ENCODE measurements around the gene ESYT3. TPM values are rescaled to one million over a fixed set of nuclear protein-coding genes. Genes with fewer than 3 reads are reported as not detected.
"Not testable (repeated sequence)": the region's sequence is repeated elsewhere in the genome, so short reads cannot be mapped to it uniquely, and the experiment has no call there.

The ESYT3 gene
- total and polyA plus RNA-seq, 9 of the 15 experiments (the other 6 are each of a cell fraction or from before 2014, with no cell fraction given), result not detected

DNA sequence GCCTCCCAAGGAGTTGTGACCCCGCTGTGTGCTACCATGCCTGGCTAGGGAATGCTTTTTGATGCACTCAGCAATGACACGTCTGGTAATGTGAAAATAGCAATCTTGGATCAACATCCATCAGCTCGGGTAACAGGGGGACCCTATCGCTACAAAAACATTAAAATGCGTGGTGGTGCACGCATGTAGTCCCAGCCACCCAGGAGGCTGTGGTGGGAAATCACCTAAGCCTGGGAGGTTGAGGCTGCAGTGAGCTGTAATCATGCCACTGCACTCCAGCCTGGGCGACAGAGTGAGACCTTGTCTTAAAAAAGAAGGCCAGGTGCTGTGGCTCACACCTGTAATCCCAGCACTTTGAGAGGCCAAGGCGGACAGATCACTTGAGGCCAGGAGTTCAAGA is 19.5 kb downstream of the ESYT3 start:
- DNase-seq (ENCODE audit: extremely low read depth in 1 of 4, low spot score in 3 of 4); intact Hi-C loops (cut with micrococcal nuclease); H3K9ac ChIP-seq (ENCODE audit: insufficient read depth in 1 of 2, low read depth in 2 of 2, low read length in 2 of 2); H2AFZ ChIP-seq (ENCODE audit: low read depth, low read length); ATAC-seq; in situ Hi-C loops (cut with MboI); BruUV-seq (replicated peaks); H3K36me3 ChIP-seq (ENCODE audit: control insufficient read depth, insufficient read depth, low read length); FAIRE-seq; CTCF ChIA-PET (ENCODE audit: low intra/inter-chr PET ratio); H3K9me3 ChIP-seq (replicated peaks; ENCODE audit: control insufficient read depth, insufficient read depth, low read depth, low read length); H3K9me1 ChIP-seq (ENCODE audit: control insufficient read depth, insufficient read depth, low read length); H3K4me3 ChIP-seq; H3K27ac ChIP-seq (ENCODE audit: extremely low read depth, low read depth, low read length); H3K4me2 ChIP-seq (ENCODE audit: insufficient read depth, low read length); H4K20me1 ChIP-seq (replicated peaks; ENCODE audit: control insufficient read depth, insufficient read depth, low read length); H3K4me1 ChIP-seq (replicated peaks in 1 of 2; ENCODE audit: control insufficient read depth in 2 of 2, insufficient read depth in 2 of 2, low read length in 2 of 2); H3K79me2 ChIP-seq (ENCODE audit: control insufficient read depth, insufficient read depth, low read length): not testable (repeated sequence)
- 0% methylated on average over 7 of the region's 8 CpGs for WGBS (ENCODE audit: insufficient coverage, low coverage, missing lambda C conversion rate)
- POLR2A ChIA-PET, result interaction anchor here (0.6 kb wide), 1 partner anchor 13 kb away, joined by 3 read pairs; no protein-coding TSS in a partner anchor
- peaks cover 6 to 49% of the 10 kb centered on the region in 2 experiments; a peak in 3 of 5 replicates for H3K27me3 ChIP-seq (ENCODE audit: control insufficient read depth in 2 of 2, insufficient read depth in 2 of 2, low read length in 2 of 2)

DNA sequence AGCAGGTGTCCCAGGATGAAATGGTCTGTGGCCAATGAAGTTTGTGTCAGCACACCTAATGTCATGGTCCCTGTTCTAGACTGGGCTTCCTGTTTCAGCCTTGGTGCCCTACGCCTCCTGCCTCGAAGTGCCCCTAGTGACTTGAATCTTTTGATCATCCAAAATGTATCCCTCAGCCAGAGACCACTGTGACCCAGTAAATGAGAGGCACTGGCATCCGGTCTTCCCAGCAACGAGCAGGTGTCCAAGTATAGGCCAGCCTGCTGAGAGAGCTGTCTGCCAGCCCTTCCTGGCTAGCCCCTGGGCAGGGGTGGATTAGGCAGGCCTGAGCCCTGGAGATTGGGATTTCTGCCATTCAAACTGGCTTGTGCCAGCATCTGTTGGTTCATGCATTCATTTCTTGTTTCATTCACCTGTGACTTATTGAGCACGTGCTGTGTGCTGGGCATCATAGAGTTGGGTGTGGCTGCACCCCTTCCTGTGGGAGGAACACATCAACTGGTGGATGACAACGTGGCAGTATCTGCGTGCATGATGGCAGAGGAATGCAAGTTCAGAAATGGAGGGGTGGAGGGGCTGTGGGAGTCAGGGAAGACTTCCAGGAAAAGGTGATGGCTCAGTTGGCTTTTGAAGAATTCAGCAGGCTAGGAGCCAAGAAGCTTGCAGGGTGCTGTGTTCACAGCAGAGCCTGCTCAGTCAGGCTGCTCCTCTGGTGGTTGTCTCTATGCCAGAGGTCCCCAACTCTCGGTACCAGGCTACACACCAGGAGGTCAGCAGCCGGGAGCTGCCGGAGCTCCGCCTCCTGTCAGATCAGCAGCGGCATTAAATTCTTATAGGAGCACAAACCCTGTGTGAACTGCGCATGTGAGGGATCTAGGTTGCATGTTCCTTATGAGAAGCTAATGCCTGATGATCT is 21.6 kb downstream of the ESYT3 start:
- no peak overlapping the region for H3K9ac ChIP-seq (ENCODE audit: insufficient read depth in 1 of 2, low read depth in 2 of 2, low read length in 2 of 2)
- ATAC-seq (no peak), FAIRE-seq (no peak), DNase-seq (ENCODE audit: extremely low read depth in 1 of 4, low spot score in 3 of 4) (no peak)
- no peaks in the 10 kb centered on the region for H3K79me2 ChIP-seq (ENCODE audit: control insufficient read depth, insufficient read depth, low read length)
- H3K36me3 ChIP-seq (ENCODE audit: control insufficient read depth, insufficient read depth, low read length), result no peaks in the 10 kb centered on the region
- 0 out of 2 replicates have a peak, but pooled peaks cover 4% of the 10 kb centered on the region for H4K20me1 ChIP-seq (replicated peaks; ENCODE audit: control insufficient read depth, insufficient read depth, low read length)
- no TSS peak for BruUV-seq (replicated peaks)
- 3% methylated on average over 10 of the region's 13 CpGs for WGBS (ENCODE audit: insufficient coverage, low coverage, missing lambda C conversion rate)
- ChIA-PET CTCF (ENCODE audit: low intra/inter-chr PET ratio) (no interaction called here), POLR2A (interaction anchor here (0.6 kb wide), 2 partner anchors 103 to 1805 kb away, joined by 3 read pairs; no protein-coding TSS in a partner anchor)
- no peaks in the 10 kb centered on the region for H3K9me3 ChIP-seq (replicated peaks; ENCODE audit: control insufficient read depth, insufficient read depth, low read depth, low read length)
- in situ Hi-C loops (cut with MboI) (no loop called here), intact Hi-C loops (cut with micrococcal nuclease) (no loop called here)
- no peak overlapping the region for H3K4me3 ChIP-seq
- no peaks in the 10 kb centered on the region for H3K9me1 ChIP-seq (ENCODE audit: control insufficient read depth, insufficient read depth, low read length)
- no peak overlapping the region for H3K4me2 ChIP-seq (ENCODE audit: insufficient read depth, low read length)
- H2AFZ ChIP-seq (ENCODE audit: low read depth, low read length), result no peak overlapping the region
- peaks cover 0 to 10% of the 10 kb centered on the region in 2 experiments; a peak in 2 of 5 replicates for H3K4me1 ChIP-seq (replicated peaks in 1 of 2; ENCODE audit: control insufficient read depth in 2 of 2, insufficient read depth in 2 of 2, low read length in 2 of 2)
- TF ChIP-seq NRF1 (conservative IDR thresholded peaks at IDR 0.05 in 1 of 2, IDR thresholded peaks at IDR 0.05 in 1 of 2) (peak; percentile 62 to 69), ZNF696 (CRISPR knock-in tag; conservative IDR thresholded peaks at IDR 0.05) (no peak)
- peaks cover 6 to 47% of the 10 kb centered on the region in 2 experiments; a peak in 3 of 5 replicates for H3K27me3 ChIP-seq (ENCODE audit: control insufficient read depth in 2 of 2, insufficient read depth in 2 of 2, low read length in 2 of 2)
- H3K27ac ChIP-seq (ENCODE audit: extremely low read depth, low read depth, low read length), result no peak overlapping the region

Data from K562 (cell line).